Measurements from ENCODE around the gene SIN3B. TPM values are rescaled to one million over a fixed set of nuclear protein-coding genes. Genes with fewer than 3 reads are reported as not detected.
"Not testable (repeated sequence)": the region's sequence is repeated elsewhere in the genome, so short reads cannot be mapped to it uniquely, and the experiment has no call there.

SIN3B gene
- 10 to 100 TPM; 28.4 to 58.8 (median 38.6) TPM for polyA plus RNA-seq (ENCODE audit: insufficient read length in 10 of 10)
- long read RNA-seq, donor 1, full-length matches to known transcripts = 1 of 1 reads
- long read RNA-seq, donor 1, partial matches to known transcripts = 0 of 1 reads
- long read RNA-seq, donor 1, other reads (novel, unspliced or antisense) = 0 of 1 reads
- long read RNA-seq, donor 2, full-length matches to known transcripts = 3 of 3 reads
- long read RNA-seq, donor 2, partial matches to known transcripts = 0 of 3 reads
- long read RNA-seq, donor 2, other reads (novel, unspliced or antisense) = 0 of 3 reads
- long read RNA-seq, donor 3 = 0 reads
- long read RNA-seq, donor 4, full-length matches to known transcripts = 1 of 1 reads
- long read RNA-seq, donor 4, partial matches to known transcripts = 0 of 1 reads
- long read RNA-seq, donor 4, other reads (novel, unspliced or antisense) = 0 of 1 reads
- long read RNA-seq, donor 5, partial matches to known transcripts = 5 of 9 reads
- long read RNA-seq, donor 5, other reads (novel, unspliced or antisense) = 0 of 9 reads
- long read RNA-seq, donor 6, full-length matches to known transcripts = 4 of 4 reads
- long read RNA-seq, donor 6, partial matches to known transcripts = 0 of 4 reads
- long read RNA-seq, donor 6, other reads (novel, unspliced or antisense) = 0 of 4 reads
- long read RNA-seq, donor 7, full-length matches to known transcripts = 4 of 10 reads
- long read RNA-seq, donor 7, partial matches to known transcripts = 6 of 10 reads
- long read RNA-seq, donor 7, other reads (novel, unspliced or antisense) = 0 of 10 reads
- long read RNA-seq, donor 8, partial matches to known transcripts = 0 of 1 reads
- long read RNA-seq, donor 8, other reads (novel, unspliced or antisense) = 0 of 1 reads
- long read RNA-seq, donor 9 = 0 reads

GRCh38 chr19:16829010-16829821, at the start of gene SIN3B:
TSS of gene SIN3B (plus strand) at chr19:16829398. CDS start at chr19:16829421, 23 bp downstream.
- DNase-seq = peak; percentile 88 to 95 (median 93)

GRCh38 chr19:16779539-16780163, 49.5 kb upstream of the SIN3B start:
- no peak for DNase-seq

- no peak for DNase-seq
Measured at GRCh38 chr19:16782719-16783118, 46.5 kb upstream of the SIN3B start.

- DNase-seq = no peak
Measured at GRCh38 chr19:16788479-16788878, 40.7 kb upstream of the SIN3B start.

GRCh38 chr19:16789238-16789637, 40.0 kb upstream of the SIN3B start:
- no peak for DNase-seq

- no peak for DNase-seq
Measured at GRCh38 chr19:16790051-16790450, 39.1 kb upstream of the SIN3B start.

- no peak for DNase-seq
Measured at GRCh38 chr19:16791942-16792341, 37.3 kb upstream of the SIN3B start.

GRCh38 chr19:16794456-16795441, 34.4 kb upstream of the SIN3B start:
- DNase-seq = no peak

- DNase-seq = no peak
Measured at GRCh38 chr19:16795731-16796130, 33.5 kb upstream of the SIN3B start.

- no peak for DNase-seq
Measured at GRCh38 chr19:16797876-16798275, 31.3 kb upstream of the SIN3B start.

GRCh38 chr19:16798326-16798725, 30.9 kb upstream of the SIN3B start:
- DNase-seq = not testable (repeated sequence)

GRCh38 chr19:16799740-16800139, 29.5 kb upstream of the SIN3B start:
- no peak for DNase-seq

GRCh38 chr19:16801600-16802013, 27.6 kb upstream of the SIN3B start:
- DNase-seq = no peak

GRCh38 chr19:16804176-16804575, 25.0 kb upstream of the SIN3B start:
- DNase-seq = no peak

GRCh38 chr19:16807549-16808284, 21.5 kb upstream of the SIN3B start:
- no peak for DNase-seq

- DNase-seq = peak in 1 of 3 donors; percentile 39
Measured at GRCh38 chr19:16814526-16815100, 14.6 kb upstream of the SIN3B start.

- DNase-seq = no peak
Measured at GRCh38 chr19:16820056-16820455, 9.1 kb upstream of the SIN3B start.

GRCh38 chr19:16821081-16821480, 8.1 kb upstream of the SIN3B start:
- DNase-seq = no peak

- no peak for DNase-seq
Measured at GRCh38 chr19:16822648-16823047, 6.5 kb upstream of the SIN3B start.
